Astrocyte (in vitro differentiated cells and primary cell): ENCODE measurements around the gene SPATA16.

Experiments used
- EZH2 ChIP-seq: IDR thresholded peaks from 2 replicates; pipeline ENCODE4 v1.6.1; 2012; ENCODE audit warnings: mild to moderate bottlenecking, low read length, inconsistent platforms; ENCODE audit not compliant: insufficient read depth
- TF ChIP-seq, protein P1 (sequence below): IDR thresholded peaks from 2 replicates; pipeline ENCODE4 v1.5.1; 2011; ENCODE audit warnings: low read depth, mild to moderate bottlenecking, inconsistent platforms, low read length, moderate library complexity; ENCODE audit not compliant: insufficient read depth

DNA sequence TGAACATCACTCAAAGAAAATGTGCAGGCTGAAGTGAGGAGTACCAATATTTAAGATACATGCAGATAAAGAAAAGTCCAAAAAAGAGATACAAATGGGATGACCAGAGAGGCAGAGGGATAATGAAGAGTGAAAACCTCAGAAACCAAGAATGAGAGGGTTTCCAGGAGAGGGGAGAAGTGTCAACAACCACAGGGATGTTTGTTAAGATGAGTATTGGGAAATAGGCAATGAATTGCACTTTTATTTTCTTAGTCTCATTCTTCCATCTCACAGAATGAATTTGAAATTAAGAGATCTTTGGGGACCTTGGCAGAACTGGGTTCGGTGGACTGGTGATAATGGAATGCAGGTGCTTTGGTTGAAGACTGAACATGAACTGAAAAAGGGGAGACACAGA, 288.0 kb downstream of the SPATA16 start:
- TF ChIP-seq, protein P1, sequence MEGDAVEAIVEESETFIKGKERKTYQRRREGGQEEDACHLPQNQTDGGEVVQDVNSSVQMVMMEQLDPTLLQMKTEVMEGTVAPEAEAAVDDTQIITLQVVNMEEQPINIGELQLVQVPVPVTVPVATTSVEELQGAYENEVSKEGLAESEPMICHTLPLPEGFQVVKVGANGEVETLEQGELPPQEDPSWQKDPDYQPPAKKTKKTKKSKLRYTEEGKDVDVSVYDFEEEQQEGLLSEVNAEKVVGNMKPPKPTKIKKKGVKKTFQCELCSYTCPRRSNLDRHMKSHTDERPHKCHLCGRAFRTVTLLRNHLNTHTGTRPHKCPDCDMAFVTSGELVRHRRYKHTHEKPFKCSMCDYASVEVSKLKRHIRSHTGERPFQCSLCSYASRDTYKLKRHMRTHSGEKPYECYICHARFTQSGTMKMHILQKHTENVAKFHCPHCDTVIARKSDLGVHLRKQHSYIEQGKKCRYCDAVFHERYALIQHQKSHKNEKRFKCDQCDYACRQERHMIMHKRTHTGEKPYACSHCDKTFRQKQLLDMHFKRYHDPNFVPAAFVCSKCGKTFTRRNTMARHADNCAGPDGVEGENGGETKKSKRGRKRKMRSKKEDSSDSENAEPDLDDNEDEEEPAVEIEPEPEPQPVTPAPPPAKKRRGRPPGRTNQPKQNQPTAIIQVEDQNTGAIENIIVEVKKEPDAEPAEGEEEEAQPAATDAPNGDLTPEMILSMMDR: no peak
- TF ChIP-seq EZH2: no peak
